ENCODE data around the gene RO60. TPM values are rescaled to one million over a fixed set of nuclear protein-coding genes. Genes with fewer than 3 reads are reported as not detected.

Gene RO60
- total RNA-seq, 1 experiment from 2014 or later, result 37.9 TPM

- POLR2A ChIA-PET (ENCODE audit: unreplicated experiment), result no interaction called here
- no peak overlapping the region for H3K4me2 ChIP-seq (ENCODE audit: low read length)
- CTCF ChIA-PET, result no interaction called here
- H3K27ac ChIP-seq (ENCODE audit: low read length), result 0 out of 2 replicates have a peak overlapping the region, but pooled peaks have one; percentile 6
- DNase-seq, result no peak
- no peak overlapping the region for H3K4me3 ChIP-seq (ENCODE audit: low read length)
- H4K20me1 ChIP-seq (ENCODE audit: low read length), result no peaks in the 10 kb centered on the region
- H3K79me2 ChIP-seq (ENCODE audit: low read length), result no peaks in the 10 kb centered on the region
- no peaks in the 10 kb centered on the region for H3K9me2 ChIP-seq (replicated peaks; ENCODE audit: low read length)
- TF ChIP-seq EZH2phosphoT487 (IDR thresholded peaks at IDR 0.05; ENCODE audit: borderline replicate concordance, low read length), result no peak
- H3F3A ChIP-seq (ENCODE audit: low read length, unreplicated experiment), result peaks cover 4% of the 10 kb centered on the region
- H2AFZ ChIP-seq (ENCODE audit: low read length), result no peak overlapping the region
- H3K36me3 ChIP-seq (ENCODE audit: low read depth, low read length), result peaks cover 9% of the 10 kb centered on the region; the same call in 1 of the 2 replicates
- no TSS peak for BruUV-seq (replicated peaks)
- no peak for ATAC-seq
- no peaks in the 10 kb centered on the region for H3K9me3 ChIP-seq (ENCODE audit: low read length)
- no peaks in the 10 kb centered on the region for H3K27me3 ChIP-seq (ENCODE audit: low read length)
- H3K4me1 ChIP-seq (ENCODE audit: insufficient read depth, low read length), result peaks cover 13% of the 10 kb centered on the region
- peak overlapping the region; percentile 15; the same call in 1 of the 2 replicates for H3K9ac ChIP-seq (ENCODE audit: low read length)
- intact Hi-C loops (cut with micrococcal nuclease), result loop anchor here (5.0 kb wide), 2 partner anchors 49 to 539 kb away; no protein-coding TSS in a partner anchor
These were observed 42.6 kb upstream of the RO60 start for GRCh38 chr1:193016788-193017187.

- DNase-seq (peak; percentile 75), ATAC-seq (peak; percentile 63)
- no peak for TF ChIP-seq EZH2 (IDR thresholded peaks at IDR 0.05; ENCODE audit: low read length, unreplicated experiment)
- TF ChIP-seq CTCF (conservative IDR thresholded peaks at IDR 0.05; ENCODE audit: low read depth, low read length), result peak; percentile 67
- Histone ChIP-seq H3K9ac (ENCODE audit: low read length) (peak overlapping the region; percentile 61; the same call in 1 of the 2 replicates), H3K4me2 (ENCODE audit: low read length) (no peak overlapping the region), H3K4me3 (ENCODE audit: low read length) (no peak overlapping the region), H3K27ac (ENCODE audit: low read length) (peak overlapping the region; percentile 65), H3K9me3 (ENCODE audit: low read length) (no peaks in the 10 kb centered on the region), H3K79me2 (ENCODE audit: low read length) (no peaks in the 10 kb centered on the region), H2AFZ (ENCODE audit: low read length) (no peak overlapping the region), H3K36me3 (ENCODE audit: low read depth, low read length) (peaks cover 13% of the 10 kb centered on the region; the same call in 1 of the 2 replicates), H4K20me1 (ENCODE audit: low read length) (no peaks in the 10 kb centered on the region), H3K27me3 (ENCODE audit: low read length) (no peaks in the 10 kb centered on the region), H3F3A (ENCODE audit: low read length, unreplicated experiment) (peaks cover 4% of the 10 kb centered on the region), H3K9me2 (replicated peaks; ENCODE audit: low read length) (no peaks in the 10 kb centered on the region), H3K4me1 (ENCODE audit: insufficient read depth, low read length) (peaks cover 10% of the 10 kb centered on the region)
- ChIA-PET CTCF (interaction anchor here (0.7 to 1.3 kb wide), 2 partner anchors 10 to 213 kb away, joined by 5 to 10 read pairs; no protein-coding TSS in a partner anchor), POLR2A (ENCODE audit: unreplicated experiment) (interaction anchor here (0.6 to 0.8 kb wide), 2 partner anchors 67 to 295 kb away, joined by 4 to 5 read pairs; no protein-coding TSS in a partner anchor)
- BruUV-seq (replicated peaks), result no TSS peak
- intact Hi-C loops (cut with micrococcal nuclease), result loop anchor here (1.0 to 5.0 kb wide), 5 partner anchors 52 to 542 kb away; no protein-coding TSS in a partner anchor
These were observed 39.9 kb upstream of the RO60 start for GRCh38 chr1:193019442-193020026.

GRCh38 chr1:193025218-193025617, 34.2 kb upstream of the RO60 start:
- H3K27me3 ChIP-seq (ENCODE audit: low read length), result no peaks in the 10 kb centered on the region
- no peaks in the 10 kb centered on the region for H3K9me3 ChIP-seq (ENCODE audit: low read length)
- no peak for TF ChIP-seq EZH2phosphoT487 (IDR thresholded peaks at IDR 0.05; ENCODE audit: borderline replicate concordance, low read length)
- no peak for TF ChIP-seq CTCF (conservative IDR thresholded peaks at IDR 0.05; ENCODE audit: low read depth, low read length)
- no peak for TF ChIP-seq EZH2 (IDR thresholded peaks at IDR 0.05; ENCODE audit: low read length, unreplicated experiment)
- no peak overlapping the region for H3K27ac ChIP-seq (ENCODE audit: low read length)
- H3K36me3 ChIP-seq (ENCODE audit: low read depth, low read length), result peaks cover 14% of the 10 kb centered on the region
- intact Hi-C loops (cut with micrococcal nuclease), result no loop called here
- H4K20me1 ChIP-seq (ENCODE audit: low read length), result no peaks in the 10 kb centered on the region
- peaks cover 3% of the 10 kb centered on the region for H3K79me2 ChIP-seq (ENCODE audit: low read length)
- CTCF ChIA-PET, result no interaction called here
- no peak for ATAC-seq
- no peak overlapping the region for H3K4me2 ChIP-seq (ENCODE audit: low read length)
- H3K4me3 ChIP-seq (ENCODE audit: low read length), result no peak overlapping the region
- POLR2A ChIA-PET (ENCODE audit: unreplicated experiment), result no interaction called here
- peaks cover 4% of the 10 kb centered on the region for H3F3A ChIP-seq (ENCODE audit: low read length, unreplicated experiment)
- BruUV-seq (replicated peaks), result no TSS peak
- DNase-seq, result no peak
- H3K9me2 ChIP-seq (replicated peaks; ENCODE audit: low read length), result no peaks in the 10 kb centered on the region
- no peaks in the 10 kb centered on the region for H3K4me1 ChIP-seq (ENCODE audit: insufficient read depth, low read length)
- no peak overlapping the region for H2AFZ ChIP-seq (ENCODE audit: low read length)
- H3K9ac ChIP-seq (ENCODE audit: low read length), result no peak overlapping the region
